GM21367 (cell line): ENCODE results near the gene CRYGS.

Experiments used
- ATAC-seq: cut with Tn5 transposase; IDR thresholded peaks from one replicate; pipeline ENCODE4 v1.9.1; 2021; ENCODE audit not compliant: unreplicated experiment

CRYGS gene

GRCh38 chr3:186496016-186496415 lies 48.2 kb downstream of the CRYGS start:
- no peak for ATAC-seq

GRCh38 chr3:186493525-186494255 lies 50.5 kb downstream of the CRYGS start:
- no peak for ATAC-seq

- no peak for ATAC-seq
Measured at GRCh38 chr3:186492385-186492984, 51.7 kb downstream of the CRYGS start.

GRCh38 chr3:186489507-186489906 lies 54.7 kb downstream of the CRYGS start:
- no peak for ATAC-seq
